ENCODE measurements around the gene FBXO46.
"Not testable (repeated sequence)": the region's sequence is repeated elsewhere in the genome, so short reads cannot be mapped to it uniquely, and the experiment has no call there.

FBXO46 gene

DNA sequence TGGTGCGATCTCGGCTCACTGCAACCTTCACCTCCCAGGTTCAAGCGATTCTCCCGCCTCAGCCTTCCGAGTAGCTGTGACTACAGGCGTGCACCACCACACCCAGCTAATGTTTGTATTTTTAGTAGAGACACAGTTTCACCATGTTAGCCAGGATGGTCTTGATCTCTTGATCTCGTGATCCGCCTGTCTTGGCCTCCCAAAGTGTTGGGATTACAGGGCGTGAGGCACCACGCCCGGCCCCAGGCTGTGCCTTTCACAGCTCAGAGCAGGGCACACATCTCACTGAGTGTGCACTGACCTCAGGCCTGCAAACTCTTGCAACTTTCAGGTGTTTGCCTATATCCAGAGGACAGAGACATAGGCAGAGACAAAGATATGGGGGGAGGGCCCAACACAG, 45.7 kb downstream of the FBXO46 start:
- not testable (repeated sequence) for DNase-seq (ENCODE audit: low read depth in 2 of 2)

DNA sequence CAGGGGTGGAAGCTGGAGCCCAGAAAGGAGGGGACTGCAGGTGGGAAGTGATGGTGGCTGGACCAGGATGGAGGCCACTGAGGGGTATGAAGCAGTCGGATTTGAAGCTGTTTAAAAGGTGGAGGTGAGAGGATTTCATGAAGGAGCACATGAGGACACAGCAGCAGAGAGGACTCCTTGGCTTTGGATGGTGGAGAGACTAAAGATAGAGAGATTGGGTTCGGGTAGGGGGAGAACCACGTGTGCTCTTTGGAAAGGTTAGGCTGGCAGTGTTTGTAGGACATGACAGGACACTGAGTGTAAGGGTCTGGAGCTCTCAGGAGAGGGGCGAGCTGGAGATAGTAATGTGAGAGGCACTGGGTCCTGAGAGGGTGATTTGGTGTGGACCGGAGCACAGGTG, 47.8 kb downstream of the FBXO46 start:
- no peak for DNase-seq (ENCODE audit: low read depth in 2 of 2)

DNA sequence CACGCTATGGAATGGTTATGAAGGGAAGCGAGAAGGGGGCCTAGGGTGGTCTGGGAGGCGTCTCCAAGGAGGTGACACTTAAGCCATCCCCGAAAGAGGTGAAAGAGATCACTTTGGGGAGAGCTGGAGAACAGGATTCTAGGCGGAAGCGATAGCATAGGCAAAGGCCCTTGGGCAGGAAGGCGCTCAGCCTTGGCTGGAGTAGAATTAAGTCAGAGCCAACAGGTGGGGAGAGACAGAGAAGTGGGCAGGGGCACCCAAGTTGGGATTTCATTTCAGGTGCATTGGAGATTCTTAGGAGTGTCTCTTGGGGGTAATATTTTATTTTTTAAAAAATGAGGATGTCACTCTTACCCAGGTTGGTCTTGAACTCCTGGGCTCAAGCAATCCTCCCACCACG, 48.6 kb downstream of the FBXO46 start:
- no peak for DNase-seq (ENCODE audit: low read depth in 2 of 2)

DNA sequence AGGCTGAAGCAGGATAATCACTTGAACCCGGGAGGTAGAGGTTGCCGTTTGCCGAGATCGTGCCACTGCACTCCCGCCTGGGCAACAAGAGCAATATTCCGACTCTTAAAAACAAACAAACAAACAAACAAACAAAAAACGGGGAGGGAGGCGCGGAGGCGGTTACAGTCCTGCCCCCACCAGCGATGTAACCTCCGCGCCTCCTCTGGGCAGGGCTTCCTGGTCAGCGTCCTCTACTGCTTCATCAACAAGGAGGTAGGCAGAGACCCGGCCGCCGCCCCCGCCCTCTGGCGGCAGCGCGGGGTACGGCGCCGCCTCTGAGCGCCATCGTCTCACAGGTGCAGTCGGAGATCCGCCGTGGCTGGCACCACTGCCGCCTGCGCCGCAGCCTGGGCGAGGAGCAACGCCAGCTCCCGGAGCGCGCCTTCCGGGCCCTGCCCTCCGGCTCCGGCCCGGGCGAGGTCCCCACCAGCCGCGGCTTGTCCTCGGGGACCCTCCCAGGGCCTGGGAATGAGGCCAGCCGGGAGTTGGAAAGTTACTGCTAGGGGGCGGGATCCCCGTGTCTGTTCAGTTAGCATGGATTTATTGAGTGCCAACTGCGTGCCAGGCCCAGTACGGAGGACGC, 49.2 kb downstream of the FBXO46 start:
- peak in 1 of 2 experiments; percentile 32 for DNase-seq (ENCODE audit: low read depth in 2 of 2)

DNA sequence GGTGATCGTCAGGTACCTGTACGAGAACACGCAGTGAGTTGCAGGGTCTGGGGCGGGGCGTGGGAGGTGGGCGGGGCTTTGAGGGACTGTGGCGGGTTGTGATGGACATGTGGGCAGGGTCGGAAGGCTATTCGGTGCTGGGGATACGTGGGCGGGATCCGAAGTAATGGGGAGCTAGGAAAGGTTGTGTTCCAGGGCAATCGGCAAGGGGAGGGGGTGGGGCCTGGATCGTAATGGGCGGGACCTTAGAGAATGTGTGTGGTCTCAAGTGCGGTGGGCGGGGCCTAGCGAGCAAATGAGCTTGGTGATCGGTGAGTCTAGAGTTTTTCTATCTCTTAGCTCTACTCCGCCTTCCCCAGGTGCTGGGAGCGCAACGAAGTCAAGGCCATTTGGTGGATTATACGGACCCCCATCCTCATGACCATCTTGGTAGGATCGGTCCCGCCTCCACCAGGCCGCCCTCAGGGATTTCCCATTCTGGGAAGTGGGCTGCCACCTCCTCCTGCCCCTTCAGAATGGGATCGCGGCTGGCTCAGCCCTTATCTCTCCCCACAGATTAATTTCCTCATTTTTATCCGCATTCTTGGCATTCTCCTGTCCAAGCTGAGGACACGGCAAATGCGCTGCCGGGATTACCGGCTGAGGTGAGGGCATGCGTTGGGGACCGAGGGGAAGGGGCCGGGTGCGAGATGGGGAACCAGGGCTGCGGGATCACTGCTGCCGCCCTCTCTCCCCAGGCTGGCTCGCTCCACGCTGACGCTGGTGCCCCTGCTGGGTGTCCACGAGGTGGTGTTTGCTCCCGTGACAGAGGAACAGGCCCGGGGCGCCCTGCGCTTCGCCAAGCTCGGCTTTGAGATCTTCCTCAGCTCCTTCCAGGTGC, 53.1 kb downstream of the FBXO46 start:
- DNase-seq (ENCODE audit: low read depth in 2 of 2), result peak in 1 of 2 experiments; percentile 20

DNA sequence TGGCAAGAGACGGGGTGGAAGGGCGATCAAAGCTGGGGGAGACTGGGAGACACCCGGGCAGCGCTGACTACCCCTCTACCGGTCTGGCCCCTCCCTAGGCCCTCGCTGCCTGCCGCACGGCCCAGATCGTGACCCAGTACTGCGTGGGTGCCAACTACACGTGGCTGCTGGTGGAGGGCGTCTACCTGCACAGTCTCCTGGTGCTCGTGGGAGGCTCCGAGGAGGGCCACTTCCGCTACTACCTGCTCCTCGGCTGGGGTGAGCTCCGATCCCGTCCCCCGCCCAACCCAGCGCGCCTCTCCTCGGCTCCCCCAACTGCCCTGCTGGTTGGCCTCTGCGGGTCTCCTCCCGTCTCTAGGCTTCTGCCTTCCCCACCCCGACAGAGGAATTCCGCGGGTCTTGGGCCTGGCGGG, 53.8 kb downstream of the FBXO46 start:
- no peak for DNase-seq (ENCODE audit: low read depth in 2 of 2)

DNA sequence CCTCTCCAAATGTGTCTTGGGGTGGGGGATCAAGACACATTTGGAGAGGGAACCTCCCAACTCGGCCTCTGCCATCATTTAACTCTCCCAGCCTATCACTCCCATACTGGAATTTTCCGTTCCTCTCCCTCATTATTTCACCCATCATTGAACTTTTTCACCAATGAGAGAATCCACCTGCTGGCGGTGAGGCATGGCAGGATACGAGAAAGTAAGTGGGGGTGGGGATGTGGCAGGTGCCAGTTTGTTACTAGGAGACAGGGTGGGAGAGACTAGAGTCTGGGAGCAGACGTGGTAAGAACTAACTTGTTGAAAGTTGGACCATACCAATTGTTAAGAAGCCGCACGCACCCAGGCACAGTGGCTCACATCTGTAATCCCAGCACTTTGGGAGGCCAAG, 55.8 kb downstream of the FBXO46 start:
- no peak for DNase-seq (ENCODE audit: low read depth in 2 of 2)

DNA sequence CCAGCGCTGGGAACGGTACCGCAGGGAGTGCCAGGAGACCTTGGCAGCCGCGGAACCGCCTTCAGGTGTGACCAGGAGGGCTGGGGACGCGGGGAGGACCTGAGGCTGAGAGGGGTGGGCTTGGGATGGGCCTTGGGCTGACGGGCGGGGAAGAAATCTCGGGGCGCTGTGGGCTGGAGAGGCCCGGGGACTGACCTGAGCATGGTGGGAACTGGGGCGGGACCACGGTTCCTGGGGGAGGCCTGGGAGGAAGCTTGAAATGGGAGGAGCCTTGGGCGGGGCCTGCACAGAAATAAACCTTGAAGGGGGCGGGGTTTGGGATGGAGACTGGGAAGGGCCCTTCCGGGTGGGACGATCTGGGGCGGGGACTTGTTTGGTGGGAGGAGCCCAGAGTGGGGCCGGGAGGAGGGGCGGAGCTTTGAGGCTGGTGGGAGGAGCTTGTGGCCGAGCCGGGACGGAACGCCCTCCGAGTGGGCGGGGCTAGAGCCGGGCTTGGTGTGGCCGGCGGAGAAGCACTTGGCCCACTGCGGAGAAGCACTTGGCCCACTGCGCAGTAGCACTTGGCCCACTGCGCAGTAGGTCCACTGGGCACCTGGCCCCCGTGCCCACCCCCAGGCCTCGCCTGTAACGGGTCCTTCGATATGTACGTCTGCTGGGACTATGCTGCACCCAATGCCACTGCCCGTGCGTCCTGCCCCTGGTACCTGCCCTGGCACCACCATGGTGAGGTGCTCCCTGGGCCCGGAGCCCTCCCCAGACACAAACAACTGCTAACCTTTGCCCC, 59.8 kb downstream of the FBXO46 start:
- peak in 1 of 2 experiments; percentile 39 for DNase-seq (ENCODE audit: low read depth in 2 of 2)

DNA sequence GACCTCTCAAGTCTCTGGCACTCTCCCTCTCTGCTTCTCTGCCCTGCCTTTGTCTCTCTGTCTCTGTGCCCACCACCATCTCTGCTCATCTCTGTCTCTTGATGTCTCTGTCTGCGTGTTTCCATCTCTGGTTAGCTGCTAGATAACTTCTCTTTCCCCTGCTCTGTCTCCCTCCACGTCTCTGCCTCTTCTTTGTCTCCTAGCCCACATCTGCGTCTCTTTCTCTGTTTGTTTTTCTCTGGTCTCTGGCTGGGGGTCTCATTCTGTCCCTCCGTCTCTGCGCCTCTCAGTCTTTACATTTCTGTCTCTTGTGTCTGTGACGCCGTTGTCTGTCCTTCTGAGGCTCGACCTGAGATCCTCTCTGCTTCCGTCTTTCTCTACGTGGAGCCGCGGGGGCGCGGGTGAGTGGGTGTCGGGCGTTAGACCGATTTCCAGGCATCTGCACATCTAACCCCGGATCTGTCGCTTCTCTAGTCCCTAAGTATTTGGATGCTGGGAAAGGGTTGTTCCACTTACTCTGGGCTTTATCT, 62.3 kb downstream of the FBXO46 start:
- no peak for DNase-seq (ENCODE audit: low read depth in 2 of 2)

DNA sequence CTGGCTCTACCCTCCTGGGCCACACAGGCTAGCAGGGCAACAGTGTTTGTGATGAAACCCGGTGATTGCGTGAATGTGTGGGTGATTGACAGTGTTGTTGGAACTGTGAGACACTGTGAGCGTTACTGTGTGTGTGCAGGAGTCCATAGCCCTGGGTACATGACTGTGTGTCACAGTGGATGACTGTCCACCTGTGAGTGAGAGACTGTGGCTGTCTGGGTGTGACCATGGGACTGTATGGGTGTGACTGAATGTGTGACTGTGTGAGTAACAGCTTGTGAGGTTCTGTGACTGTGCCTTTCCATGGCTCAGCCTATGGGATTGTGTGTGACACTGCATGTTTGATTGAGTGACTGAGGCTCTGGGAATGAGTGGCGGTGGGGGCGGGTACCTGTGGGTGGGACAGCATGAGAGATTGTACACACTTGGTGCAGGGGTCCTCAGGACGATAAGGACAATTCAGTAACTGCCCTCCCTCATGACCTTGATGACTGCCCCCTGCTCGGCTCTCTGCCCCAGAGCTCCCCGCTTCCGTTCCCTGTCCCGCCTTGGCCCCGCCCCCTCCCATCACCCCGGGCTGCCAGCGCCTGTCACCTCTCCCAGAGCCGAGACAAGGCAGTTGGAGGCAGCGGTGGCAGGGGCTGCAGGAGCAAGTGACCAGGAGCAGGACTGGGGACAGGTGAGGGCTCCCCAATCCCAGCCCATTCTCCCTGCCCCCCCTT, 62.9 kb downstream of the FBXO46 start, which contains the start of gene GIPR:
GIPR (plus strand) TSS at position 602 of the 722 bp plus-strand sequence. CDS start 1,300 bp downstream, outside the sequence.
- no peak for DNase-seq (ENCODE audit: low read depth in 2 of 2)

DNA sequence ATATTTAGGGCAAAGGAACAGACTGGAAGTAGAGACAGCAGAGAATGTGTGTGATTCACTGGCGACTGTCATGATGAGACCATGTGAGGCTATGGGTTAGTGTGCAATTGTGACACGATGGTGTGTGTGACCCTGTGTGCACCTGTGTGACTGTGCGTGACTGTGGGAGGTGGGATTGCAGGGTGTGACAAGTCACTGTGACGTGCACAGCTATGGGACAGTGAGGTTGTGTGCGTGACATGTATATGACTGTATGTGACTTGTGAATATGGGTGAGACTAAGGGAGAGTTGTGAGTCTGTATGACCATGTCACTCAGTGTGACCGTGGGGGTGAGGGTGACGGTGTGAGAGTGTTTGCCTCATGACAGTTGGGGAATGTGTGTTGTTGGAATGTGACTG, 66.1 kb downstream of the FBXO46 start:
- no peak for DNase-seq (ENCODE audit: low read depth in 2 of 2)

DNA sequence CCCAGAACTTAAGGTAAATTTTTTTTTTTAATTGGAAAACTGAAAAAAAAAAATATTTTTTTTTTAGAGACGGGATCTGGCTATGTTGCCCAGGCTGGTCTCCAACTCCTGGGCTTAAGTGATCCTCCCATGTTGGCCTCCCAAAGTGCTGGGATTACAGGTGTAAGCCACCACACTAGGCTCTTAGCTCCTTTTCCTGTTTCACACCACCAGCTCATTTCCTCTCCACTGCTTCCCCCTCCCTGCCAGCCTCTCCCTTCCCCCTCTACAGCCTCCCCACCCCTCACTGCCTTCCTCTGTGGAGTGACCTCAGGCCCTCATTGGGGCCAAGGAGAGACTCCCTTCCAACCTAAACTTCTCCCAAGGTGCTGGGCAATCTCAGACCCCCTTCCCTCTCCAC, 66.9 kb downstream of the FBXO46 start:
- DNase-seq (ENCODE audit: low read depth in 2 of 2), result no peak

DNA sequence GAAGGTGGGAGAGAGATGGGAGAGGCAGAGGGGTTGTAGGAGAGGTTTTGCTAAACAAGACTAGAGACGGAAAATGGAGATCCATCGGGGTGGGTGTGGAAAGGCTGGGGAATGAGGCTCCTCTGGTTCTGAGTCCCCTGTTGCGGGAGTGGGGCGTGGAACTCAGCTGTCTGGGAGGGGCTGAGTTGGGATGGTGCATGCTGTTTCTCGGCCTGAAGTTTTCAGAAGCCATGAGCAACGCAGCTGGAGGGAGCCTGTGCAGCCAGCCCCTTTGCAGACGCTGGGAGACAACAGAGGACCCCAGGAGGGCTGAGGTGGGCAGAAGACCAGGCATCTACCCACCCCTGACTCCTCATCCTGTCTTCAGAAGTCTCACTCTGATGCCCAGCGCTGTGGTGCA, 70.1 kb downstream of the FBXO46 start:
- no peak for DNase-seq (ENCODE audit: low read depth in 2 of 2)
